Body of pancreas (tissue), 4 donors: ENCODE measurements around the gene SPATA33.

ENCODE experiments used
- CTCF ChIP-seq, 7 experiments: fragments of 450-650 bp in 4 of 7; fragments of 200-600 bp in 3 of 7; sonication (generic) in 3 of 7; IDR thresholded peaks; one replicate each; pipeline ENCODE4 v1.5.1; 2016 to 2019; ENCODE audit warnings: antibody characterized with exemption in 7 of 7
- POLR2A ChIP-seq, 3 donors: fragments of 450-650 bp; IDR thresholded peaks; one replicate each; pipeline ENCODE4 v1.6.1; 2016; ENCODE audit warnings: antibody characterized with exemption in 3 of 3, mild to moderate bottlenecking in 2 of 3

DNA sequence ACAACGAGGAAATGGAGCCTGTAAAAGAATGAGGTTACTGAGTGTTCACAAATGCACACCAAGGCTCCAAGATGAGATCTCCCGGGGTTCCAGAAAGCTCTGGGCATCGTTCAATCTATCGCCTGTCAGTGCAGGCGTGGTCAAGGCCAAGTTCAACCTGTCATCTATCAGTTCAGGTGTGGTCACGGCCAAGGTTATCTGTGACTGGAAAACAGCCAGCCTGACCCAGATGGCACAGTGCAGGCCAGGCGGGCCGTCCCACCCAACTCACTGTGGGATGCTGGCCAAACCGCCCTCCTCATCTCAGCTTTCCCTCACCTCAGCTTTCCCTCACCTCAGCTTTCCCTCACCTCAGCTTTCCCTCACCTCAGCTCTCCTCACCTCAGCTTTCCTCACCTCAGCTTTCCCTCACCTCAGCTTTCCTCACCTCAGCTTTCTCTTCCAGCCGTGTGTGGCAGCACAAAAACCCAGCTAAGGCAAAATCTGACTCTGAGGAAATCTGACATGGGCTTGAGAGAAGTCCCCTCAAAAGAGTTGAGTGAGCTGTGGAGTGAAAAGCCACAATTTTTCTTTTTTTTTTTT lies 2.5 kb upstream of the SPATA33 start:
- no peak for TF ChIP-seq POLR2A (IDR thresholded peaks at IDR 0.05)
- TF ChIP-seq CTCF (IDR thresholded peaks at IDR 0.05) = no peak
